Measurements from ENCODE around the gene PLA2G4E.

PLA2G4E gene

GRCh38 chr15:42053010-42053409 is 32.2 kb upstream of the PLA2G4E start:
- no peak for DNase-seq (ENCODE audit: low read depth)

GRCh38 chr15:42050484-42051255 is 29.8 kb upstream of the PLA2G4E start:
- no peak for DNase-seq (ENCODE audit: low read depth)

- no peak for DNase-seq (ENCODE audit: low read depth)
Observed at GRCh38 chr15:42048821-42049200, 28.0 kb upstream of the PLA2G4E start.

- DNase-seq (ENCODE audit: low read depth), result no peak
Observed at GRCh38 chr15:42048080-42048820, 27.4 kb upstream of the PLA2G4E start.

GRCh38 chr15:42046597-42046996 is 25.8 kb upstream of the PLA2G4E start:
- DNase-seq (ENCODE audit: low read depth), result no peak

DNA sequence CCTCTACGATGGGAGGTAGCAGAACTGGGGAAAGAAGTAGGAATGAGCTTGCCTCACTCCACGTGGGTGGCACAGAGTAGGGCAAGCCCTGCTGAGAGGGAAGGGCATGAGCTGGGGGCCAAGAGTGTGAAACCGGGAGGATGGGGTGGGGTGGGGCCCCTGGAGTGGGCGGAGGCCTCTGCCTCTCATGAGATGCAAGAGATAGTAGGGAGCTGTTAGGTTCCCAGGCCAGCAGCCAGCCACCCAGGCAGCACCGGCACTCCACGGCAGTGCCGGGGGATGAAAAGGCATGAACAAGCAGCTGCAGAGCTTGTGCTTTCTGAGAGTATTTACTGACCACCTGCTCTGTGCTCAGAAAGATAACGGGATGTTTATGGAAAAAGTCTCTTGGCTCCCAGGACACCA is 24.4 kb upstream of the PLA2G4E start:
- DNase-seq (ENCODE audit: low read depth), result no peak

DNA sequence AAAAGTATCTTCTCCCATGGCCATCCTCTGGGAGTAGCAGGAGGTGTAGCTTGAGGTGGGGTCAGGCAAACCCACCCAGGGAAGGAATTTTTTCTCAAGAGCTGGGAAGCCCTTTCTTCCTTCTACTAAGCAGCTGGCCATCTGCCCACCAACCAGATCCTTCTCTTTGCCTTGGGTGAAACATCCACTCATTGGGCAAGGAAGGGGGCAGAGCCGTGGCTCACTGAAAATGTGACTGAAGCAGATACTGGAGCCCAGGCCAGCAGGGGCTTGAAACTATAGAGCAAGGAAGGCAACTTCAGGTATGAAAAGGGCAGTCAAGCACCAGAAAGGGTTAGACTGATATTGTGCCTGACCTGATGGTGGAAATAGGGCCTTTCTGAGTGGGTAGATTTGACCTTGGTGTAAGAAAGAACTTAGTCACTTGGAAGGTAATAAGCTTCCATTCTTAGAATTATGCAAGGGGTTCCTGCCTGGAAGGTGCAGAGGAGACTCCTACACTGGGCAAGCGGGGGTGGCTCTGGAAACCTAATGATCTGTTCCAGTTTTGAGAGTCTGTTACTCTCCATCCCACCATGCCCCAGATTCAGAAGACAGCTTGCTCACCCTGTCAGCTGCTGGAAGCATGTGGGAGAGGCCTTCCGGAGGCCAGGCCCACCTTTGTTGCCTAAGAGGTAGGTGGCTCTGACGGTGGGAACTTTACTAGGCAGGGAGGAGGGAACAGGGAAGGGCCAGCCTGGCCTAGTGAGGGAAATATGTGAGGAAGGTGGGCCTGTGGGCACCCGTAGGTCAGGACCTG is 22.0 kb upstream of the PLA2G4E start:
- no peak for DNase-seq (ENCODE audit: low read depth)

- no peak for DNase-seq (ENCODE audit: low read depth)
Observed at GRCh38 chr15:42038401-42038800, 17.6 kb upstream of the PLA2G4E start.

- DNase-seq (ENCODE audit: low read depth), result no peak
Observed at GRCh38 chr15:42037656-42038055, 16.8 kb upstream of the PLA2G4E start.

DNA sequence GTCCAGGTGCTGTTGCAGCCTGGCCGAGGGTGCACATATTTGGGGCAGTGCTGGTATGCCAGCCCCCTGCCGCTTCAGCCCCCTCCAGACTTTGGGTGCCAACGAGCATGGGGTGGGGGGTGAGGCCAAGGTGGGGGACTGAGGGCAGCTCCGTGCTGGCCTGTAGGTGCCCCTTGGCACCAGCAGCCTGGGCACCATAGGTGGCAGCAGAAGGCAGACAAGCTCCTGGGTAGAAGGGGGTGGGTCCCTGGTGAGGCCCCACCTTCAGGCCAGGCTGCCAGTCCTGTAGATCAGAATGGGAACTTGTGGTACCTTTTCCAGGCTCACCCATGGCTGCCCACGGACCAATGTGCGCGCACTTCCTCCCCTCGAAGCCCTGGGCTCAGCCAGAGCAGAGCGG is 16.1 kb upstream of the PLA2G4E start:
- no peak for DNase-seq (ENCODE audit: low read depth)

DNA sequence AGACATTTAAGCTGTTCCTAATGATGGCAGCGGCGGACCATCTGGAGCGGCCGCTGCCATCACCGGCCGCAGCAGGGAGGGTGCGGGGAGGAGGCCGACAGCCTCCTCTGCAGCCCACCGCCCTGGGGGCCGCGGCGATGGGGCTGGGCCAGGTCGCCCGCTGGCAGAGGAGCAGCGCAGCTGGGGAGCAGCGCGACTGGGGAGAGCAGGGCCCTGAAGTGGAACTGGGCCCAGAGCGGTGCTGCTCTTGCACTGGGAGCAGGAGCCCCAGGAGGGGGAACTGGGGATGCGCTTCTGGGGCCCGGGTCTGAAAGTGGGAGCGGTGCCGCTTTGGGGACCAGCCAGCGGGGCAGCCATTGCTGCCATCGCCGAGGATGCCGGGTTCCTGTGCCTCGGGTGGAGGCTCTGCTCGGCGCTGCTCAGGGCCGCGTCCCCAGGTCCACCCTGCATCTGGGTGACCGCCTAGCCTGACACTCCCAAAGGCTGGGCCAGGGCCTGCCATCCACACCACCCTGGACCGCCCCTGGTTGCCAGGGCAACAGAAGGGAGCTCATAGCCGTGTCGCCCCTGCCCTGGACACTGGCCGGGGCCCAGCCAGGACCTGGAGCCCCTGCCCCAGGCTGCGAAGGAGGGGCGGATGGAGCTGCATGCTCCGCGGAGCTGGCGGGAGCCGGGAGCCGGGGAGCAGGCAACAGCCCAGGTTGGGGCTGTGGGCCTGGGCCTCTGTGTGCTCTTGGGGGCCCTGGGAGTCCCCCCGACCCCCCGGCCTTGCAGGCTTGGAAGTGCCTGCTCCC is 15.5 kb upstream of the PLA2G4E start:
- no peak for DNase-seq (ENCODE audit: low read depth)

DNA sequence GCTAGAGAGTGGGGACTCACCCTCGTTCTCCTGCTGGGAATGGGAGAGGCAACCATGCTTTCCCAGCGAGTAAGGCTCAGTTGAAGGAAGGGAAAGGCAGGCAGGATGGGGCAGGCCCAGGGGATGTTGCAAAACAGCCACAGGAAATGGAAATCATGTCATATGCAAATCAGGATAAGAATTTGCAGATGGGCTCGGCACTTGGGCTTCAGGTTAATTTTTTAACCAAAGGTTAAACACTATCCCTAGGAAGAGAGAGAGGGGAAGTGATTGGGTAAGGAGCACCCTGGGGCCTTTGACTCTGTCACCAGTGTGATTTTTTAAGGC is 14.6 kb upstream of the PLA2G4E start:
- DNase-seq (ENCODE audit: low read depth), result no peak

DNA sequence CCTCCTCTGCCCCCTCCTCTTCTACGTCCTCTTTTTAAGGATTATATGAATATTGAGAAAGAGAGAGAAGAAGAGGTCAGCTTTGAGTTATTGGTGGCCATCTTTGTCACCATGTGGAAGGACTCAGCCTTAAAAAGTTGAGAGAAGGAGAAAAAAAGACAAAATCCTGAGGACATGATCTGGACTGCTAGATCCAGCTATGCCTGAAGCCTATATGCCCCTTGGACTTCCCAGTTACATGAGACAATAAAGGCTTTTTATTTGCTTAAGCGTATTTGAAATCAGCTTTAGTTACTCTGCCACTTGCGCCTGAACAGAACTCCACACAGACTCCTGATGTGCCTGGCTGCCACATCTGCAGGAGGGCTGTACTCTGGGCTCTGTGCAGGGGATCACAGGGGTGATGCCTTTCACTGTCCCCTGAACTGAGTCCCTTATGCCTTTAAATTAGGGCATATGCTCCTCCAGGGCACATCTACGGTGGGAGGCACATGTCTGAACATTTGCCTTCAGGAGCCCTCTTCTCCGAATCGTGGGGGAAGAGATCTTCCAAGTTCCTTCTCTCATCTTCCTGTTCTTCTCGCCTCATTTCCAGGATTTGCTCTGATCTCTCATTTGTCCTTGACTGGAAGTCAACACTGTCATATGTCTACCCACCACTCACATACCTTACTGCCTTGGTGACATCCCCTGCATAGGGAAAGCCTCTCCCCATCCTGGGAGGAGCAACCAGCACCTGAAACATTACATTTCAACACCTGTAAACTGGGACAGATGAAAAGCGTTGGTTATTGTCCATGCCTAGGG is 14.0 kb upstream of the PLA2G4E start:
- DNase-seq (ENCODE audit: low read depth), result no peak

GRCh38 chr15:42033214-42033873 is 12.5 kb upstream of the PLA2G4E start:
- no peak for DNase-seq (ENCODE audit: low read depth)

DNA sequence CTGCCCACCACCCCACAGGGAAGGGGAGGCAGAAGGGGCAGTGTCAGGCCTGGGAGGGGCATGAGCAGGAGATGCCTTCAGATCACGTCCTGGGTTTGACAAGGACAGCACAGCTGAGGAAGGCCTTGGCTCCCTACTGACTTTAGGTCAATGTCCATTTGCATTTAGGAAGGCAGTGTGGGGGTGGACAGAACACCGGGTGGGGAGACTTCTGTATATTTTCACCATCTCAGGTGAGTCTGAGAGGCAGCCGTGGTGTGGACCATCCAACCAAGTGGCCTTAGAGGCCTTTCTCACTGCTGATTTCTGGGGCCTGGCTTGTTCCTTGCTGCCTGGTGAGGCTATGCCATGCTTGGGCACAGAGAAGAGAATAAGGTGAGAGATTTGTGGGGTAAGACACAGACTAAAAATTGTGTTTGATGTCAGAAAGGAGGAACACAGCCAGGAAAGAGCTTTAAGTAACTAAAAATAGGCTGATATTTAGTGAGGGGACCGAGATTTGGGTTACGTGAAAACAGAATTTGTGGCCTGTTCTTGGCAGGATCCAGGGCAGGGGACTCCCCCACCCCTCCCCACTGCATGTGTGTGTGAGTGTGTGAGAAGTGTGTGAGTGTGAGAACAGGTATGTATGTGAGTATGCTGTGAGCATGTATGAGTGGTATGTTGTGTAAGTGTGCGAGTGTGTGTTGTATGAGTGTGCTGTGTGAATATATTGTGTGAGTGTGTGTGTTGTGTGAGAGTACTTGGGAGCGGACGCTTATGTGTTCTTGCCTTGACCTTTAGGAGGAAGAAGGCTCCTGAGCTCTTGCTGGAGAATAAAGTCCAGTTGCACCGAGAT is 11.8 kb upstream of the PLA2G4E start:
- DNase-seq (ENCODE audit: low read depth), result no peak

DNA sequence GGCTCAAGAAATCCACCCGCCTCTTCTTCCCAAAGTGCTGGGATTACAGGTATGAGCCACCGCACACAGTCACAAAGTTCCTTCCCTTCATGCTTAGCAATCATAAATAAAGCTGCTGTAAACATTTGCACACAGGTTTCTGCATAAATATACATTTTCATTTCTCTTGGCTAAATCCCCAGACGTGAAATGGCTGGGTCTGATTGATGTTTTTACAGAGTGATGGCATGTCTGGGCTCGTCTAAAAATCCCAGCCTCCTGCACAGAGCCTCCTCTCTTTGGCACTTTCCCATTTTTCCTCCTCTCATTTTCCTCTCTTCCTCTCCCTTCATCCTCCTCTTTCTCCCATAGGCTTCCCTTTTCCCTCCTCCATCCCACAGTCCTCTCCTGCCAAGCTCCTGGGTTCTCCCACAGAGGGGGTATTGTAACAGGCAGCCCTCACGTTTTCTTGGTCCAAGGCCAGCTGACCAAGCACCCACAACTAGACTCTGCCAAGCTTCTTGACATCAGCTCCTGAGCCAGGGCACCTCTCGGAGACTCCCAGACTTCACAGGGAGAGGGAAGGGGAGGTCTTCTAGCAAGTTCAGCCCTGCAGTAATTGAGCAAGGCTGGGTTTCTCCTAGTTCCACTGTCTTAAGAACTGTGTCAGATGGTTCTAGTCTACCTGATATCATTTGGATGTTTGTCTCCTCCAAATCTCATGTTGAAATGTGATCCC is 10.5 kb upstream of the PLA2G4E start:
- no peak for DNase-seq (ENCODE audit: low read depth)

DNA sequence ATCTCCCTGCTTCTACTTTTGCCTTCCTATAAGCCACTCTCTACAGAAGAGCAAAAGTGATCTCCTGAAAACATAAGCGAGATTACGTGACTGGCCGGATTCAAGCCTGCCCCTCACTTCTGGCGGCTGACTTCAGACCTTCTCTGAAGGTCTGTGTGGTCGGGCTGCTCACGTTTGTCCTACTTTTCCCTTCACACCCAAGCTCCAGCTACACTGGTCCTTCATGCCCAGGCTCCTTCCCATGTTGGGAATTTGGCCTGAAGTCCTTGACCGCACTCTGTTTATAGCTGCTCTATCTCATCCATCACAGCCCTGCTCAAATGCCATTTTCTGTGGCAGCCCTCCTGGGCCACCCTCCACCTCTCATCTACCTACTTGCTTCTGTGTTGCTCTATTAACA is 6.7 kb upstream of the PLA2G4E start:
- no peak for DNase-seq (ENCODE audit: low read depth)

DNA sequence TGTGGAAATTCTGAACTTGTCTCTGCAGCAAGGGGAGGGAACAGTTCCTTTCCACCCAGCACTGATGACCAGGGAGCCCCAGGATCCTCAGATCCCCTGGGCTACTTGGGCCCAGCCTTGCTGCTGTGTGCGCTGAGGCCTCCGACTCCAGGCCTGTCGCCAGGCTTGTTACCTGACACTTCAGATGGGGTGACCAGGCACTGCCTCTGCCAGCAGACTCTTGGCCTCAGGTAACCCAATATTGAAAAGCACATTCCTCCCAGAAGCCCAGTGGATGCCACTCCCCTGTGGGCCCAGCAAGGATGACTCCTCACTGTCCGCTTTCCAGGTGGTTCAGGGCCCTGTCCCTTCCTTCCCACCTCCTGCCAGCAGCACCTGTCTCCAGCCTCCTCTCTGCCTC is 3.5 kb upstream of the PLA2G4E start:
- no peak for DNase-seq (ENCODE audit: low read depth)

- DNase-seq (ENCODE audit: low read depth), result no peak
Observed at GRCh38 chr15:42021593-42021992, 751 bp upstream of the PLA2G4E start.
